ENCODE data around the gene GDF11.
"Not testable (repeated sequence)": the region's sequence is repeated elsewhere in the genome, so short reads cannot be mapped to it uniquely, and the experiment has no call there.

The GDF11 gene

DNA sequence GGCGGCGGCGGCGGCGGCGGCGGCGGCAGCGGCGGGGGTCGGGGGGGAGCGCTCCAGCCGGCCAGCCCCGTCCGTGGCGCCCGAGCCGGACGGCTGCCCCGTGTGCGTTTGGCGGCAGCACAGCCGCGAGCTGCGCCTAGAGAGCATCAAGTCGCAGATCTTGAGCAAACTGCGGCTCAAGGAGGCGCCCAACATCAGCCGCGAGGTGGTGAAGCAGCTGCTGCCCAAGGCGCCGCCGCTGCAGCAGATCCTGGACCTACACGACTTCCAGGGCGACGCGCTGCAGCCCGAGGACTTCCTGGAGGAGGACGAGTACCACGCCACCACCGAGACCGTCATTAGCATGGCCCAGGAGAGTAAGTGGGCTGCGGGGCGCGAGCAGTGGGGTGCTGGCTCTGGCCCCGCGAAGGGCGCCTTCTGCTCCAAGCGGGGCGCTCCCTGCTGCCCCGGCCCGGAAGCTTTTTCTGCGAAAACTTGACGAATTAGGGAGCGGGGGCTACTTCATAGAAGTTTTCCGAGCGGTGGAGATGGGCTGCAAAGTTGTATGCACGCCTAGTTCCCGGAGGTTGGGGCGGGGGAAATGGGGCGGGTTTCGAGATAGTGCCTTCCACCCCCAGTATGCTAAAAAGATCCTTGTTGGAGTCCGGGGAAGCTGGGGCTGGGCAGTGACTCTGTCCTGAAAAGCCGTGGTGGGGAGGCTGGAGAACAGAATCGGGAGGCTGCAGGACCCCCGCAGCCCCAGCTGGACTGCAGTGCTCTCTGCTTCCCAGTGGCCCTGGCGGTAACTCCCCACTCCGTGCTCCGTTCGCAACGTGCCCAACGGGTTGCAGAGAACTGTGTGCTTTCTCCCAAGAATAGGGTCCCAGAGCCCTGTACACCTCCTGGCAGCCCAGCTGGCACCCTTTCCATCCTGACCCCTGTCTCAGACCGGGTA lies 751 bp downstream of the GDF11 start:
- peak; percentile 45 to 49 for DNase-seq

DNA sequence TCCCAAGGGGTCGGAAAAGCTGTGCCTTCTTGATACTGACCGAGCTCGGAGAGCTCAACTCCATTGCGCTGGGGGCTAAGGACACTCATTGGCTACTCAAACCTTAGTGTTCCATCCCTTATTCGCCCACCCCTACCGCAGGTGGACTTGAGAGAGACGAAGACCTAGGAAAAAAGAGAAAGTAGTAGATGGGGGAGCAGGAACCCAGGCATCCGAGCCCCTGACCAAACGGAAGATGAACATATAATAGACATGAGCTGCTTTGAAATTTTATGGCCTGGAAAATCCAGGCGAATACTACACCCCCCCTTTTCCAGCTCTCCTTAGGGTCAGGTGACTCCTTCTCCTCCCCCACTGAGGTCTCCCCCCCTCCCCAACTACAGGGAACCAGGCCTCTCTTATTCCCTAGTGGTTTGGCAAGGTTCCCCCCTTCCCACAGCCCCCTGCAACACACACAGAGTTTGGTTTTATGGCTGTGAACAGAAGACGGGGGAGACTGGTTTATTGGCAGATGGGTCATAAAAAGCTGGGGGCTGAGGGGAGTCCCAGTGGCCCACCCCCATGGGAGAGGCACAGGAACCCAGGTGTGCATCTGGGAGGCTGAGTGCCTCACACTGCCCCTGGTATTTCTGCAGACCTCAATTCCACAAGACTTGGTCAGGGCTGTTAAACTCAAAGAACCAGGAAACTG lies 1.6 kb downstream of the GDF11 start:
- no peak for DNase-seq

DNA sequence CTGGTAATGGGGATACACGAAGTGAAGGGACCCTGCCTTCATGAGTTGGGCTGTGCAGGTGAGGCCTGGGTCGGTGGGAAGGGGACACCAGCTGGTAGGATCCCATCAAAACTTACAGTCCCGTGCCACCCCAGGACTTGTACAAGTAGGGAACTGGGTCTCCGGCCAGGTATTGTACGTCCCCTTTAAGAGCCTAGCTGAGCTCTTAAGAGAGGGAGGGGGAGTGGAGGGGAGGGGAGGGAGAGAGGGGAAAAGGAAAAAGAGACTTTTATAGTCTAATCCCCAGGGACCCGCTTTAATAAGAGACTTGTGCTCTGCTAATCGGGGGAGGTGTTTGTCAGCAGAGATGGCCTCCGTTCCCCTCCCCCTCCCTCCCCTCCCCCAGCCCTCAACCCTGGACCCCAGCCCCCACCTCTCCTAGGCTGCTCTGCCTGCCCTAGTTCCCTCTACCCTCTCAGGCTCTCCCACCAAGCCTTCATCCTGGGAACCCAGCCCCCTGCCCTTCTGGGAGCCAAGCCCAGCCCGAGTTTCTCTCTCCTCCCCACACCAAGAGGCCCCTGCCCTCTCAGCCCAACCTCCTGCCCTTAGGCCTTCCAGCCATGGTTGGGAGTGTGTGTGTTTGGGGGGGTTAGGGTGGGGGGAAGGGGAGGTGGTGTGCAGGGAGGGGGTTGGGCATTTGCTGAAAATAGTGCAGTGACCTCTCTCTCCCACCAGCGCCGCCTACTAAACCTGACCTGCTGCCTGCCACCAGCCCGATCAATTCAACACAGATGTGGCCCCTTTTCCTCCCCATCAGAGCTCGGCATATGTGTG lies 2.6 kb downstream of the GDF11 start:
- no peak for DNase-seq

DNA sequence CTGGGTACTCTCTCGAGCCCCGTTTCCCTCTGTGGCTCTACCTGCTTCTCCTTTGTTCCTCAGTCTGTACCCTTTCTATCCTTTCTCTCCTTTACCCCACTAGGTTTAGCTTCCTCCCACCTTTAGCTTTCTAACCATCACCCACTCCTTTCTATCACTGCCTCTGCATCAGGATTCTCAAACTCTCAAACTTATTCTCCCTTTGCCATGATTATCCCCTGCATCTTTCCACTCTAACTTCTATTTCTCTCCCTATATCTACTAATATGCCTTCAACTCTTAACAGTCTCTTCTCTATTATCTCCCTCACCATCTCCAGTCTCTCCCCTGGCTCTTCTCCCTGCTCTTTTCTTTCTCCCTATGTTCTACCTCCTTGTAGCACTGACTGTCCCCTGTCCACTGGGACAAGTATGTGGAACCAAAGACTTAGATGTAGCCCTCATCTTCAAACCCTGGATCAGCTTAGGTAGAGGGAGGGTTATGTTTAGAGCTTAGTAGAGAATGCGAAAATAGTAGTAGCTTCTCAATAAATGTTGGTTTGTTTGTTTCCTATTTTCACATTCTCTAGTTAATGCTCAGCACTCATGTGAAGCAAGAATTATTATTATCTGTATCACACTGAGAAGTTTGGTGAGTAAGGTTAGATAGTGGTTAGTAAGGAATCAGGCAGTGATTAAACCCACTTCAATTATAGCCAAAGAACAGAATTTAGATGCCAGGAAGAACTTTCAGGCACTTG lies 3.4 kb downstream of the GDF11 start:
- no peak for DNase-seq

DNA sequence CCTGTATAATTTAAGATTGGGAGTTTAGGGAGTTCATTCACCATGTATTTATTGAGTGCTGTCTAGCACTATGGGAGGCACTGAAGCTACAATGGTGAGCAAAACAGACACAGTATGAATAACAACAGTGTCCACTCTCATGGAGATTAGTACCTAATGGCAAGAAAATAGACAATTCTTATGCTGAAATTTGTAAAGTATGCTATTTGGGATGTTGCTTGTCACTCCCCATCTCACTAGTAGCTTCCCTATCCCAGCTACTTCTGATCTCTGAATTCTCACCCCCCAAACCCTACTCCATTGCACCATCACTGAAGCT lies 4.0 kb downstream of the GDF11 start:
- DNase-seq: no peak

DNA sequence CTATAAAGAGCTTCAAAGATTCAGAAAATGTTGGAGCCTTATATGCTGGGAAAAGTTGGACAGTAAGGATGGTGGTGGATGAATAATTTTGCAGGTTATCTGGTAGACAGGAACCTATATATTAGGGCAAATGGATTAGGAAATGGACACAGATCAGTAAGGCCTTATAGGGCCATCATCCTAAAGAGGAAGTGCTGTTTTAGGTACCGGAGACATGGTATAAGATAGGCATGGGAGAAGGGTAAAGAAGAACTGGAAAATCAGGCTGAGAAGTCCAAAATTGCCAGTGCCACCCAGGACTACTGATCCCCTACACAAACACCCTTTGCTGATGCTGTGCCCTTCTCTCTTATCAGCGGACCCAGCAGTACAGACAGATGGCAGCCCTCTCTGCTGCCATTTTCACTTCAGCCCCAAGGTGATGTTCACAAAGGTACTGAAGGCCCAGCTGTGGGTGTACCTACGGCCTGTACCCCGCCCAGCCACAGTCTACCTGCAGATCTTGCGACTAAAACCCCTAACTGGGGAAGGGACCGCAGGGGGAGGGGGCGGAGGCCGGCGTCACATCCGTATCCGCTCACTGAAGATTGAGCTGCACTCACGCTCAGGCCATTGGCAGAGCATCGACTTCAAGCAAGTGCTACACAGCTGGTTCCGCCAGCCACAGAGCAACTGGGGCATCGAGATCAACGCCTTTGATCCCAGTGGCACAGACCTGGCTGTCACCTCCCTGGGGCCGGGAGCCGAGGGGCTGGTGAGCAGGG lies 5.5 kb downstream of the GDF11 start:
- no peak for DNase-seq

DNA sequence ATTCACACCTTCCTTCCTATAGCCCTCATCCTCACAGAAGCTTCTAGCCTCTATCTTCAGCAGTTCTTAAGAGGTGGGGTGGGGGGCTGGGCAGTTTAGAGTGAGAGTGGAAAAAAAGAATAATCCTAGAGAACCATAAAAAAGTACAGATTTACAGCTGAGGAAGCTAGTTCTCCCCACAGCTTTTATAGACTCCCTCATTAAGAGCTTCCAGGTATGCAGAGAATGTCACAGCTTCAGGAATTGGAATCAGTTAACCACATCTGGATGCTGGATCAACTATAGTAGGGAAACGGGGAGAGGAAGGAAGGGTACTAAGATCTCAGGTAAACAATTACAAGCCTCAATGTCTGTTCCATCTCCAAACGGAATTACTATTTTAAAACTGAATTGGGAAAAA lies 12.3 kb downstream of the GDF11 start:
- DNase-seq: no peak

DNA sequence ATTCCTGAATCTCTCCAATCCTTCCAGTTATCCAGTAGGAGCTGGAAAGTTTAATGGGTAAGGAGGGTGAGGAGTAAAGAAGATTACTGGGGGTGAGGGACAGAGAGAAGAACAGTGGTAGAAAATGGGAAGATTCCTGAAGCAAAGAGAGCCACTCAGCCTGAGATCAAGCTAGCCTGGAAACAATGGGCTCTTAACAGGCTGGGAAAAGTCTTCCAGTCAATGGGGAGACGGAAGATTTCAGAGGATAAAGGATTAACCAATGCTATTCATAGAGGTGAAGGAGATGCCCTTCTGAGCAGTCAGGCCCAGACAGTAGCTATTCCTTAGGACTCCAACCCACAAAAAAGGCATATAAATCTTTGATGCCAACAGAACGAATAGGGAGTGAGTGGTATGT lies 14.8 kb downstream of the GDF11 start:
- no peak for DNase-seq

DNA sequence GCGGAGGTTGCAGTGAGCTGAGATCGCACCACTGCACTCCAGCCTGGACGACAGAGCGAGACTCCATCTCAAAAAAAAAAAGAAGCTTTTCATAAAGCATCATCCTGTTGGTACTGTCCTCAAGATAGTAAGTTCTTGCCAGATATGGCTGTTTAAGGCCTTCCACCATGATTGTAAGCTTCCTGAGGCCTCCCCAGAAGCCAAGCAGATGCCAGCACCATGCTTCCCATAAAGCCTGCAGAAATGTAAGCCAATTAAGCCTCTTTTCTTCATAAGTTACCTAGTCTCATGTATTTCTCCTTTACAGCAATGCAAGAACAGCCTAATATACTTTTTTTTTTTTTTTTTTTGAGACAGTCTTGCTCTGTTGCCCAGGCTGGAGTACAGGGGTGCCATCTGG lies 15.7 kb downstream of the GDF11 start:
- DNase-seq: not testable (repeated sequence)

DNA sequence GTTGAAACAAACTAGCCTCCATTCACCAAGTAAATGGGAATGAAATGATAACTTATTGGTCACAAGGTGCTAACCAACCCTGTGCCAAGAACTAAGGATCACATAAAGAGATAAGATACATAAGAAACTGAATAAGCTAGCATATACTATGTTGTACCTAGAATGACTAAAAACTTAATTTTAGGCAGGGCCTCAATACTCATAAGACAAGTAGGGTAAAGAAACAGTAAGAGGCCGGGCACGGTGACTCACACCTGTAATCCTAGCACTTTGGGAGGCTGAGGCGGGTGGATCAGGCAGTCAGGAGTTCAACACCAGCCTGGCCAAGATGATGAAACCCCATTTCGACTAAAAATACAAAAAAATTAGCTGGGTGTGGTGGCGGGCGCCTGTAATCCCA lies 17.7 kb downstream of the GDF11 start:
- DNase-seq: no peak

DNA sequence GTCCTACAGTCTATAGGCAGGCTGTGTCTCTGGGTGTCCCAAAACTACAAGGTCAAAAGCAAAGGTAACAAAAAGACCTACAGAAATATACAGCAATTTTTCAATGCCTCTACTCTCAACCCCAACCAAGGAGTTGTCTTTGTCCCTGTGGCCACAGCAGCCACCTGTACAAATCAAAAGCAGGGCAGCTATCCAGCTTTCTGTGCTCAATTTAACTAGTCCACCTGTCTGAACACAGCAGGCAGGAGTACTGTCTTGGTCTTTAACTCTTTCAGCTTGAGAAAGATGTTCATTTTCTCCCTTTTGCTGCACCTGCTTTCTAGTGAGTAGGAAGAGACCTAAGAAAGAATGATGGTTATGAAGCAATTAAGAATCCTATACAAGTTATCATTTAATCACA lies 19.7 kb downstream of the GDF11 start:
- DNase-seq: no peak

DNA sequence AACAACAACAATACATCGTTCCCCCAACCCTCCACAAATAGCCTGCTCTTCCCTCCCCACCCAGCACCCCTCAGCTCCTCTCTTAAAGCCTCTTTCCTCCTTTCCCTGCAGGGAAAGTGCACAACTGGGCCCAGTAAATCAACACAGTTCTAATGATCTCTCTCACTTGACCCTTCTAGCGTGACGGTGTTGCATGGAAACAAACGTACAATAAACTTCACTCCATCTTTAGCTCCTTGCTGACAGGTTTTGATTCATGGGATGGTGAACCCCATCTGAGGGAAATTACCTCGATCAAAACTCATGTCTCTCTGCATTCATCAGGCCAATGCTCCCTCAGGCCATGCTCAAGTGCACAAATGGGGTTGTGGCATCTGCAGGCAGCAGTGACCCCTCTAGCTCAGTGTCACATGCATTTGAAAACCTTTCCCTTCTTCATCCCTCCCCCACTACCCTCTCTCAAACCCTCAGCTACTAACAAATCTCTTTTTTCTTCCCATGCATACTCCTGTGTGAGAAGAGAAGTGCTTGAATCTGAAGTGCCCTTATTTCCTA lies 22.9 kb downstream of the GDF11 start:
- DNase-seq: no peak

DNA sequence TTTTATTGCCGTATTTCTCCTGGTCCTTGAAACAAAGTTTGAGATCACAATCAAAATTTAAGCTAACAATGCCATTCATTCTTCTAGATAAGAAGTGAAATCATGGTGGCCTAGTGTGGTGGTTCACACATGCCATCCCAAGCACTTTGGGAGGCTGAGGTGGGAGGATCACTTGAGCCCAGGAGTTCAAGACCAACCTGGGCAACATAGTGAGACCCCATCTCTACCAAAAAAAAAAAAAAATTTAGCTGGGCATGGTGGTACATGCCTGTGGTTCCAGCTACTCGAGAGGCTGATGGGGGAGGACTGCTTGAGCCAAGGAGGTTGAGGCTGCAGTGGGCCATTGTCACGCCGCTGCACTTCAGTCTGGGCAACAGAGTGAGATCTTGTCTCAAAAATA lies 24.2 kb downstream of the GDF11 start:
- DNase-seq: no peak

DNA sequence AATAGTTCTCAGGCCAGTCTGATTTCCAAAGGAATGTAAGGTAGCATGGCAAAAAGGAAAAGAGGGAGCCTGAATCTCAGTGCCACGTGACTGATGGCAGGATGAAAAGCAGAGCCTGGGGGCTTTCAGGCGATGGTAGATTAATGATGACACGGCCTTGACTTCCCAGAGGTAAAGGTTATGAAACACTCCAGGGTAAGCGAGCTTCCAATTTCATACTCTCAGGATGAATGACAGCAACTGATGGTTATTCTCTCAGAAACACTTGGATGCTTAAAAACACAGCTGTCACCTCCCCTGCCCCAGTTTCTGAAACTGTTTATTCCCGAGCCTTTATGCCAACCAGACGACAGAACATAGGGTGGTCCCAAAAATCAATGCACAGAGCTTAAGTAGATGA lies 28.8 kb downstream of the GDF11 start:
- no peak for DNase-seq

DNA sequence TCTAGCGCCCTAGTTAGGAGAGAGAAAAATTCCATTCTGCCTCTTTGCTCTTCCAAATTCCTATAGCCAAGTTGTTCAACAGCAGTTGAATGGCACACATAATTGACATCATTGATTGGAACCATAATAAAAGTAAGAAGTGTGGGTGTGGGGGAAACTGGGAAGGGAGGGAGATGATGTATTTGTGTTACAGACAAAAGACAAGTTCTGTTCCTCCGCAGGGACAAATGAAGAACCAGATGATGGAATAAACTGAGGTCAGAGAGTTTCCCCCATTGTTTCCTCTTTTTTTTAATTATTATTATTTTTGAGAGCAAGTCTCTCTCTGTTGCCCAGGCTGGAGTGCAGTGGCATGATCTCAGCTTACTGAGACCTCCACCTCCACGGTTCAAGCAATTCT lies 34.9 kb downstream of the GDF11 start:
- DNase-seq: no peak

DNA sequence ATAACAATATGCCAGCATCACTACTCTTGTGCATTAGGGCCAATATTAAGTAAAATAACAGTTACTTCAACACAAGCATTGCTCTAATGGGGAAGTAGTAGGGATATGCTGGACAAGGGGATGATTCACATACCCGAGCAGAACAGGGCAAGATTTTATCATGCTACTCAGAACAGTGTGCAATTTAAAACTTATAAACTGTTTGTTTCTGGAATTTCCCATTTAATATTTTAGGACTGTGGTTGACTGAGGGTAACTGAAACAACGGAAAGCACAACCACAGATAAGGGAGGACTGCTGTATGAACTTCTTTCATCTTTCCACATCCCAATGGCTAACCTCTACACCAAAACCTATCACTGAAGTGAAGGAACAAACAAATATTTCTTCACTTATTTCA lies 37.8 kb downstream of the GDF11 start:
- DNase-seq: peak in 1 of 2 donors; percentile 10

DNA sequence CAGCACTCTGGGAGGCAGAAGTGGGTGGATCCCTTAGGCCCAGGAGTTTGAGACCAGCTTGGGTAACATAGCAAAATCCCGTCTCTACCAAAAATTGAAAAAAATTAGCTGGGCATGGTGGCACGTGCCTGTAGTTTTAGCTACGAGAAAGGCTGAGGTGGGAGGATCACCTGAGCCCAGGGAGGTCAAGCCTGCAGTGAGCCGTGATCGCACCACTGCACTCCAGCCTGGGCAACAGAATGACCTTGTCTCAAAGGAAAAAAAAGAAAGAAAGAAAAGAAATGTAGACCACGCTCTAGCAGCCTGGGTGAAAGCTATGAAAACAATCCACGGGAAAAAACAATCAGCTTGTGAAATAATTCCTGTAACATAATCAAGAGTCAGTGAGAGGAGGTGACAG lies 45.6 kb downstream of the GDF11 start:
- no peak for DNase-seq

DNA sequence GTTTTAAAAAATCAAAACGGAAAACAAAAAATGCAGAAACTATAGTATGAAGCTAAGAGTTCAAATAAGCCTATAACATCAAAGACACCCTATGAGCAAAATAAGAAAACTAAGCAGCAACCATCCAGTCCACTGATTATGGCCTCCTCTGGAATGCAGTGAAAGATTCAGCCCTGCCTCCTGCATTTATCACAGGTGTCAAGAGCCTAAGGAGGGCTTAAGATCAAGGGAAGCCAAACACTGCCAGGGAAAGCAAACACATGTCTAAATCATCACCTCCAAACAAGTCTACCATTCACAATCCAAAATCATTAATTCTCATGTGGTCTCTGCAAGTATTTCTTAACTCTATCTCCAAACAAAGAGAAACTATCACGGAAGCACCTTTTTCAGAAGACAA lies 46.2 kb downstream of the GDF11 start:
- DNase-seq: no peak

DNA sequence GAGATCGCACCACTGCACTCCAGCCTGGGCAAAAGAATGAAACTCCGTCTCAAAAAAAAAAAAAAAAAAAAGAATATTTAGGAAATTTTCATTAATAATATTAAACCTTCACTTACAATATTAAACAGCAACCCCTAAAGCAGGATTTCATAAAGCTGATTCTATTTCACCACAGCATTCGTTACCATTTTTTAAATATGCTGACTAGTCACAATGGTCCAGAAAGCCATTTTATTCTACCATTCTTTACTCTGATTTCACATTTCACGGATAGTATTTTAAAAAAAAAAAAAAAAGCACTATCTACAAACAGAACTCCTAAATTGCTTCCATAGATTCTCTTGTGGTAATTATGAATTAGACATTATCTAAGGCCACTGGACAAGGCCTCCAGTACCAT lies 47.0 kb downstream of the GDF11 start:
- no peak for DNase-seq

DNA sequence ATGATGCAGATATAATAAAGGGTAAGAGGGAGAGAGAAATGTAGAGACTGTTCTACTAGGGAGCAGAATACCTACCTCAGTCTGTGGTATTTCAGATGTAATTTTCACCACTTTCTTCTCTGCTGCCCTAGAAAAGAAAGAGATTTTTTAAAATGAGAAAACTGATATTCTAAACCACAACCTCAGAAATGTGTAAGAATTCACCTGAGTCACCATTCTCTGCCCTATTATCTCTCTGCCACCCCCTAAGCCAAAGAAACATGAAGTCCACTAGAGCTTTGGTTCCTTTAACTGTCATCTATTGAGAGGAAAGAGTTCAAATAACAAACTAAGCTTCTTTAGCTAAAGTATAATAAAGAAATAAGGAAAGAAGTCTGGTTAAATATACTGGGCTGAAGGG lies 53.0 kb downstream of the GDF11 start:
- no peak for DNase-seq

DNA sequence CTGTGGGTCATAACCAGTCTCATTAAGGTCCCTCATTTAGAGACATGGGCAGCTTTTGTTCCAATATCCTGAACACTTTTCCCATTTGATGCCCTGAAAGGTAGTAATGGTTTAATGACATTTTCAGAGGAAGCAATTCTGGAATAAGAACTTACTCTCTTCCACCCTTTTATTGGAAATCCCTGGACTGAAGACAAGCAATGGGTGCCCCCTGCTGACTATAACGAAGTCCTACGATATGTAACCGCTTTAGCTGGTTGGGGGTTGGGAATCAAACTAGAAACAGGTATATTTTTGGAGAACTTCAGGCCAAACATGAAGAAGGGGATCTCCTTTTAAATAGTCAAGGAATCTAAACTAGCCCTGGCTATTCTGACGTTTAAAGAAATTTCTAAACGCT lies 54.1 kb downstream of the GDF11 start:
- peak in 1 of 2 donors; percentile 36 for DNase-seq

DNA sequence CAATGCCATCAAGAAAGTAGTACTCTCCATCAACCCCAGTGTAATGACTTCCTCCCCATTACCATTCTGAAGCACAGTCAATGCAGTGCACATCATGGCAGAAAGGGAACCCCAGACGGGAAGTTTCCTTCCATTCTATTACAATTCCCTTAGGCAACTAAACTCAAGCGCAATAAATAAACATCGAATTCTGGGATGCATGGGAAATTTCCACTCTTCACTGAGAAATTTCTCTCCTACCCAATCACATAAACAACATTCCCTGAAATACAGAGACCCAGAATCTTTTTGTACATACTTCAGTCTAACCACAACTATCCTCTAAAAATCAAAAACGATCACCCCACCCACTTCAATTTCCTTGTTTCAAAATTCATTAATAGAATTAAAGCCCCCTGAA lies 54.6 kb downstream of the GDF11 start:
- DNase-seq: no peak
